HepG2 (cell line): ENCODE results near the gene CCDC82. TPM values are rescaled to one million over a fixed set of nuclear protein-coding genes. Genes with fewer than 3 reads are reported as not detected.

Experiments
- ATAC-seq: fragments of 200-7000 bp; cut with Tn5 transposase; 3 replicates; pipeline ENCODE4 v1.9.1; 2020; ENCODE audit warnings: mild to moderate bottlenecking, moderate library complexity
- BruUV-seq: library from RNA; stranded (reverse); fragments of 400-500 nt; replicated peaks from 2 replicates; lab custom pipeline; 2021; lab: Mats Ljungman, UMichigan
- CTCF ChIA-PET: fragments of 300-600 bp; formaldehyde crosslinking; extraction: SDS; loops from one replicate; lab custom pipeline; 2021; ENCODE audit warnings: low total read pairs, inconsistent platforms, low intra/inter-chr PET ratio; lab: Yijun Ruan, JAX
- POLR2A ChIA-PET: fragments of 350-600 bp; sonication (Branson Sonifier 250); formaldehyde crosslinking; loops from one replicate; lab custom pipeline; 2020; ENCODE audit warnings: antibody characterized with exemption, inconsistent platforms; lab: Yijun Ruan, JAX
- DNase-seq: peaks from one replicate; pipeline ENCODE4 v3.0.0-alpha.2; 2015; ENCODE audit warnings: low spot score
- FAIRE-seq: peaks from 3 replicates; lab custom pipeline; 2011; peaks lifted over from hg19 to GRCh38; lab: Jason Lieb, UNC
- H2AFZ ChIP-seq: one replicate; pipeline ENCODE4 v1.6.1; 2011; ENCODE audit warnings: low read length, inconsistent platforms
- H3K27ac ChIP-seq: fragments of 300-600 bp; 3 replicates; pipeline ENCODE4 v1.8.0; 2011; ENCODE audit warnings: mixed run types, mild to moderate bottlenecking, mixed read lengths, low read length, inconsistent platforms; ENCODE audit not compliant: insufficient read depth; ENCODE audit errors: extremely low read length
- H3K27me3 ChIP-seq, 2 experiments: fragments of 200-600 bp in 1 of 2; 2 replicates in 1 of 2; 3 replicates in 1 of 2; pipeline versions ENCODE4 v1.6.0 to v1.8.0; 2011; ENCODE audit warnings: low read length in 2 of 2, mild to moderate bottlenecking in 2 of 2, moderate library complexity in 2 of 2, inconsistent platforms in 1 of 2; ENCODE audit not compliant: insufficient read depth in 2 of 2, control insufficient read depth in 1 of 2
- H3K36me3 ChIP-seq, 2 experiments: fragments of 200-600 bp in 1 of 2; replicated peaks in 1 of 2; 2 replicates in 1 of 2; 3 replicates in 1 of 2; pipeline versions ENCODE4 v1.5.1 to v1.8.0; 2011; ENCODE audit warnings: low read length in 2 of 2, inconsistent platforms in 1 of 2; ENCODE audit not compliant: insufficient read depth in 2 of 2, control insufficient read depth in 1 of 2
- H3K4me1 ChIP-seq: 2 replicates; pipeline ENCODE4 v1.5.1; 2012; ENCODE audit warnings: low read length, inconsistent platforms; ENCODE audit not compliant: insufficient read depth
- H3K4me2 ChIP-seq: 2 replicates; pipeline ENCODE4 v1.6.0; 2011; ENCODE audit warnings: low read depth, low read length, inconsistent platforms
- H3K4me3 ChIP-seq, 3 experiments: fragments of 200-600 bp in 1 of 3; sonication (generic), shearing (Covaris generic) in 1 of 3; replicated peaks in 1 of 3; 2 replicates each; pipeline ENCODE4 v1.5.1; 2011 to 2016; ENCODE audit warnings: low read length in 3 of 3, inconsistent platforms in 2 of 3, low read depth in 2 of 3, mild to moderate bottlenecking in 2 of 3, control low read depth in 1 of 3, mixed read lengths in 1 of 3; ENCODE audit not compliant: insufficient read depth in 1 of 3
- H3K79me2 ChIP-seq: one replicate; pipeline ENCODE4 v1.6.1; 2011; ENCODE audit warnings: low read length, inconsistent platforms; ENCODE audit not compliant: insufficient read depth
- H3K9ac ChIP-seq: 2 replicates; pipeline ENCODE4 v1.6.0; 2011; ENCODE audit warnings: mild to moderate bottlenecking, low read depth, low read length, inconsistent platforms; ENCODE audit not compliant: insufficient read depth
- H3K9me3 ChIP-seq: 2 replicates; pipeline ENCODE4 v1.5.1; 2012; ENCODE audit warnings: mild to moderate bottlenecking, low read length
- H4K20me1 ChIP-seq: 2 replicates; pipeline ENCODE4 v1.6.0; 2011; ENCODE audit warnings: inconsistent platforms, mild to moderate bottlenecking, low read length, moderate library complexity; ENCODE audit not compliant: insufficient read depth
- MYPOP ChIP-seq: sonication (generic); formaldehyde crosslinking; IDR thresholded peaks from 2 replicates; pipeline ENCODE4 v1.8.1; 2023; ENCODE audit warnings: mild to moderate bottlenecking, moderate library complexity, missing genetic modification reagents
- RBM39 ChIP-seq: fragments of 200-400 bp; formaldehyde crosslinking; IDR thresholded peaks from one replicate; pipeline ENCODE4 v1.6.1; 2018; ENCODE audit warnings: antibody characterized with exemption, mild to moderate bottlenecking, low read depth, low read length; ENCODE audit not compliant: poor library complexity, severe bottlenecking
- RFX1 ChIP-seq: fragments of 450-650 bp; IDR thresholded peaks from 2 replicates; pipeline ENCODE4 v1.6.1; 2017
- RFX5 ChIP-seq: IDR thresholded peaks from 2 replicates; pipeline ENCODE4 v1.6.1; 2011; ENCODE audit warnings: low read depth, low read length, improper control_type of control experiment
- RFXANK ChIP-seq: IDR thresholded peaks from 2 replicates; pipeline ENCODE4 v1.6.1; 2016
- ZNF180 ChIP-seq: sonication (generic); formaldehyde crosslinking; IDR thresholded peaks from 2 replicates; pipeline ENCODE4 v1.4.0; 2020; ENCODE audit warnings: low read depth, missing genetic modification reagents, borderline replicate concordance
- ZNF512 ChIP-seq: sonication (generic); formaldehyde crosslinking; IDR thresholded peaks from 2 replicates; pipeline ENCODE4 v1.4.0; 2020; ENCODE audit warnings: mild to moderate bottlenecking, missing genetic modification reagents
- WGBS: methylation state at CpG from one replicate; pipeline ENCODE4 v1.1.6; 2017; ENCODE audit warnings: low lambda C conversion rate; 5-methylcytosine and 5-hydroxymethylcytosine counted together
- in situ Hi-C: cut with HindIII; loops from 2 replicates; pipeline ENCODE4 v1.10.0; 2017; ENCODE audit warnings: low pct_unique_long_range_greater_than_20kb; ENCODE audit not compliant: extremely low pct_ligation_motif_present
- intact Hi-C: fragments of 100-400 bp; cut with micrococcal nuclease; formaldehyde crosslinking; loops from one replicate; pipeline ENCODE4 v1.10.0; 2022; ENCODE audit not compliant: unreplicated experiment
- polyA plus RNA-seq, 8 experiments: library from polyadenylated mRNA; depleted of rRNA in 3 of 8; stranded (reverse) in 7 of 8; unstranded in 1 of 8; fragments of >200 nt; fragmentation: Illumina TruSeq in 4 of 8; extraction: Trizol in 4 of 8; gene quantifications; 2 replicates each; pipeline versions ENCODE4 v1.2.1 to v1.2.3, GENCODE V29; 2011 to 2016; ENCODE audit warnings: low read depth in 4 of 8, missing spikeins in 1 of 8, mixed read lengths in 1 of 8; ENCODE audit not compliant: insufficient read depth in 1 of 8
- total RNA-seq, 5 experiments: library from RNA; depleted of rRNA; stranded (reverse); fragments of >200 nt; fragmentation: Illumina TruSeq; extraction: Trizol; gene quantifications; 2 replicates each; pipeline ENCODE4 v1.2.3, GENCODE V29; 2016; ENCODE audit warnings: low read depth in 1 of 5

CCDC82 gene
- total and polyA plus RNA-seq, 2 of the 13 experiments (the other 11 are each of a cell fraction or from before 2014, with no cell fraction given): 19.7 to 25.7 TPM

- Histone ChIP-seq H3K4me1 (peaks cover 44% of the 10 kb centered on the region), H2AFZ (no peak overlapping the region), H3K4me3 (no peak overlapping the region), H3K79me2 (peaks cover 40% of the 10 kb centered on the region), H3K27me3 (no peaks in the 10 kb centered on the region), H3K4me2 (no peak overlapping the region), H3K27ac (peak overlapping the region; percentile 18), H4K20me1 (peaks cover 10% of the 10 kb centered on the region), H3K36me3 (peaks cover 1 to 4% of the 10 kb centered on the region in 2 experiments; a peak in 1 of 5 replicates), H3K9me3 (no peaks in the 10 kb centered on the region), H3K9ac (no peak overlapping the region)
- ATAC-seq: peak; percentile 83
- TF ChIP-seq MYPOP (no peak), RFXANK (peak; percentile 84; the same call in 1 of the 2 replicates), RFX5 (peak; percentile 97), RFX1 (peak; percentile 48; the same call in 1 of the 2 replicates), RBM39 (no peak), ZNF180 (CRISPR knock-in tag) (no peak), ZNF512 (CRISPR knock-in tag) (no peak)
- no peak for FAIRE-seq
- BruUV-seq: no TSS peak
- 81% methylated on average over 10 of the region's 10 CpGs for WGBS
- ChIA-PET POLR2A (no interaction called here), CTCF (no interaction called here)
- DNase-seq: peak; percentile 81
- intact Hi-C loops (no loop called here), in situ Hi-C loops (no loop called here)
These were observed 82.6 kb downstream of the CCDC82 start for GRCh38 chr11:96306933-96307775.
